GM18505 (cell line): ENCODE measurements around the gene G6PC2.
"Not testable (repeated sequence)": the region's sequence is repeated elsewhere in the genome, so short reads cannot be mapped to it uniquely, and the experiment has no call there.

Experiments used
- ATAC-seq: cut with Tn5 transposase; IDR thresholded peaks from one replicate; pipeline ENCODE4 v1.9.1; 2021; ENCODE audit not compliant: unreplicated experiment
- POLR2A ChIP-seq: IDR thresholded peaks from 4 replicates; pipeline ENCODE4 v1.6.1; 2011; ENCODE audit warnings: borderline replicate concordance; ENCODE audit not compliant: insufficient read depth, insufficient read length; ENCODE audit errors: extremely low read depth

The G6PC2 gene

DNA sequence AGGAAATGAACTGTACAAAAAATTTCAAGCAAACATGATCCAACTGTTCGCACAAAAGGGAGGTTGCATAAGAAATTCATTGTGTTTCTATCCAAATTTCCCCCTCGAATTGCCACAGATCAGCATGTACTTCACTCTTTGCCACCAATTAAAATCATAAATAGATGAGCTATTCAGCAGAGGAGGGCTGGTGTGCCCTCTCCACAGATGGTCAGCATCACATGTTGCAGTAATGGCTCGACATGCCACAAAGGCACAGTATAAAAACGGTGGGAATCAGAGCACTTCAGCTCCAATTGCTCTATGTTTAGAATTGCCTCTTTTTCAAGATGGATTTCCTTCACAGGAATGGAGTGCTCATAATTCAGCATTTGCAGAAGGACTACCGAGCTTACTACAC is at the start of gene G6PC2:
G6PC2 (plus strand) TSS at position 289 of the 400 bp plus-strand sequence; CDS start at position 330, 41 bp downstream.
- no peak for TF ChIP-seq POLR2A
- no peak for ATAC-seq

DNA sequence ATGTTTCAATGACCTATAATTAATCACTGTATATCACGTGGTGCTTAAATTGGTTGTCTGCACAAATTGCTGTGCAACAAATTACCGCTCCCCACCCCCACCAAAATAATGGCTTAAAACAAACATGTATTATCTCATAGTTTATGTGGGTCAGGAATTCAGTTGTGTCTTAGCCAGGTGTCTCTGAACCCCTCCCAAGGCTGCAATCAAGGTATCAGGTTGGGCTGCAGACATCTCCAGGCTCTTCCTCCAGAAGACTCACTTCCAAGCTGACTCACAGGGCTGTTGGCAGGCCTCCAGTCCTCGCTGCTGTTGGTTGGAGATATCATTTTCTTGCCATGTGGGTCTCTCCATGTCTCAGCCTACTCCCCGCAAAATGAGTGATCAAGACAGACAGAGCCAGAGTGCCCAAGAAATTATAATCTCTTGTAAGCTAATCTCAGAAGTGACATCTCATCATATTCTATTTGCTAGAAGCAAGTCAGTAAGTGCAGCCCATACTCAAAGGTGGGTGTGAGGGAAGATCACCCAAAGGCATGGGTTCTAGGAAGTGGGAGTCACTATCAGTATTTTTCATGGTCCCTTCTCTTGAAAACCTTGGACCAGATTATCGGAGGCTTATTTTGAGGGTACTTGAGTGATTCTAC is 49.3 kb upstream of the G6PC2 start:
- no peak for TF ChIP-seq POLR2A
- ATAC-seq = no peak

- ATAC-seq = no peak
- TF ChIP-seq POLR2A = no peak
These were observed 48.6 kb upstream of the G6PC2 start for GRCh38 chr2:168852481-168852880.

- no peak for ATAC-seq
- TF ChIP-seq POLR2A = no peak
These were observed 47.6 kb upstream of the G6PC2 start for GRCh38 chr2:168853471-168853870.

DNA sequence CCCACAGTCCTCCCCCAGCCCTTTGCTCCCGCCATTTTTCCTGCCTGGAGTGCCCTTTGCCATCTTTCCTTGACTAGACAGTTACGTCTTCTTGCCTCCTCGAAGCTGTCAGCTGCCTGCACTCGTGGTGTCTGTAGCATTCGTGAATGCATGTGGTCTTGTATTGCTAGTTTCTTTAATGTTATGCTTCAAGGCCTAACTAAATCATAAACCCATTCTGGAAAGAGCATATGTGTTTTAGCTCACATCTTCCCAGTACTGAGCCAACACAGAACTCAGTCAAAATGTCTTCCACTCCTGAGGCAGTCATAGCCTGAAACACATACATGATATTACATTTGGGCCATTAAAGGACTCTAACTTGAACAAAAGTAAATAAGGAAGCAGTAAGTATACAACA is 46.4 kb upstream of the G6PC2 start:
- ATAC-seq = no peak
- no peak for TF ChIP-seq POLR2A

- no peak for TF ChIP-seq POLR2A
- no peak for ATAC-seq
These were observed 45.5 kb upstream of the G6PC2 start for GRCh38 chr2:168855601-168856000.

GRCh38 chr2:168858146-168858545 is 42.9 kb upstream of the G6PC2 start:
- TF ChIP-seq POLR2A = no peak
- no peak for ATAC-seq

- not testable (repeated sequence) for ATAC-seq
These were observed 33.9 kb upstream of the G6PC2 start for GRCh38 chr2:168867164-168867563.

- not testable (repeated sequence) for ATAC-seq
These were observed 30.7 kb upstream of the G6PC2 start for GRCh38 chr2:168870369-168870768.

DNA sequence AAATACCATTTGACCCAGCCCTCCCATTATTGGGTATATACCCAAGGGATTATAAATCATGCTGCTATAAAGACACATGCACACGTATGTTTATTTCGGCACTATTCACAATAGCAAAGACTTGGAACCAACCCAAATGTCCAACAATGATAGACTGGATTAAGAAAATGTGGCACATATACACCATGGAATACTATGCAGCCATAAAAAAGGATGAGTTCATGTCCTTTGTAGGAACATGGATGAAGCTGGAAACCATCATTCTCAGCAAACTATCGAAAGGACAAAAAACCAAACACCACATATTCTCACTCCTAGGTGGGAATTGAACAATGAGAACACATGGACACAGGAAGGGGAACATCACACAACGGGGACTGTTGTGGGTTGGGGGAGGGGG is 30.3 kb upstream of the G6PC2 start:
- ATAC-seq = not testable (repeated sequence)

DNA sequence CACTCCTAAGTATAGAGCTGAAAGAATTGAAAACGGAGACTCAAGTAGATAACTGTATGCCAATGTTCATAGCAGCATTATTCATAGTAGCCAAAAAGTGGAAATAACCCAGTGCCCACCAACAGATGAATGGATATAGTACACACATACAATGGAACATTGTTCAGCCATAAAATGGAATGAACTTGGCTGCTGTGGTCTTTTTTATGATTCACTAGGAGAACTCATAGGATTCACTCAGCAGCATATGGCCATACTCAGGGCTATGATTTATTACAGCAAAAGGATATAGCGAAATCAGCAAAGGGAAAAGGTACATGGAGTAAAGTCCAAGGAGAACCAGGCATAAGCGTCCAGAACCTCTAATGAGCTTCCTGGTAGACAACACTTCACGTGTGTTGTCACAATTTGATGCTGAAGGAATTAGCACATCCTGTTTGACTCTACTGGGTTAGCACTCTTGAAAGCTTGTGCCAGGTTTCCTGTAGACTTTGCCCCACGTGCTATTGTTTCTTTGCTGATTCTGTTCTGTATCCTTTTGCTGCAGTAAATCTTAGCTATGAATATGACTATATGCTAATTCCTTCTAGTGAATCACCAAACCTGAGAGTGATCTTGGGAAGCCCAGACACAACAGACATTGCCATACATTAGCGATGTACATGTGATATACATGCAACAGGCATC is 26.6 kb upstream of the G6PC2 start:
- no peak for ATAC-seq
- TF ChIP-seq POLR2A = no peak

GRCh38 chr2:168882163-168882562 is 18.9 kb upstream of the G6PC2 start:
- not testable (repeated sequence) for ATAC-seq

DNA sequence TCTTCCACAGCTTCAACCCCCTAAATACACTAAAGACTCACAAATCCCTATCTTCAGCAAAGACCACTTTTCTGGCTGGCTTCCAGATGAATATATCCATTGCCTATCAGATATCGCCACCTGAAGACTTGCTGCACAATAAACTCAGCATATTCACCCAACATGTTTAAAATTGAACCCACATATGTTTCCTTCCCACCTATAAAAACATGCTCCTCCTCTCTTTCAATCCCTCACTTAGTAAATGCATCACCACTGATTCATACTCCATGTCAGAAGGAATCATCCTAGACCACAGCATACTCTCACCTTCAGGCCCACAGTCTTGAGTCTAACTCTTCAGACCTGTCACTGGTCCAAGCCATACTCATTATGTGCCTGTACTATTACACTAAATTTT is 16.1 kb upstream of the G6PC2 start:
- no peak for TF ChIP-seq POLR2A
- no peak for ATAC-seq

DNA sequence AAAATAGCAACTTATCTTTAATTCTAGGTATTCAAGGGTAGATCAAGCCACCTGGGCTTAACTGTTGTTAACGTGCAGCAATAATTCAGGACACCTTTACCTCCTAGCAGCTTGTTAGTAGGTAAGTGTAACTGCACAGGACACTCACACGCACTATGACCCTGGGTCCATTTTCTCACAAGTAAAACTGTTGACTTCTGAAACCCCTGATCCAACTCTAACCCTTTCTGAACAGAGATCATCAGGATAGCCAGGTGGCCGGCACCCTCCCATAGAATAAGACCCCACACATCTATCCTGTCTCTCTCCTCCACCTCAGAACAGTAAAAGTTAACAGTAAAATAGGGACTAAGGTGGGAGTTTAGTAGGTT is 11.5 kb upstream of the G6PC2 start:
- ATAC-seq = no peak
- no peak for TF ChIP-seq POLR2A
